ENCODE measurements around the gene ELF1. TPM values are rescaled to one million over a fixed set of nuclear protein-coding genes. Genes with fewer than 3 reads are reported as not detected.
"Not testable (repeated sequence)": the region's sequence is repeated elsewhere in the genome, so short reads cannot be mapped to it uniquely, and the experiment has no call there.

Gene ELF1
- total RNA-seq, 2 donors from 2014 or later, result 36.0 to 44.1 TPM

GRCh38 chr13:41049480-41050440 is 30.6 kb upstream of the ELF1 start:
- Histone ChIP-seq H3K4me1 (ENCODE audit: control insufficient read depth, insufficient read depth, low read length) (no peaks in the 10 kb centered on the region), H3K9ac (ENCODE audit: extremely low read depth, low read length, poor library complexity, severe bottlenecking) (no peak overlapping the region), H3K4me3 (ENCODE audit: low read length) (peak overlapping the region; percentile 54), H3K27me3 (ENCODE audit: control insufficient read depth, insufficient read depth, low read length, poor library complexity, severe bottlenecking) (no peaks in the 10 kb centered on the region), H3K27ac (ENCODE audit: low read depth, low read length) (no peak overlapping the region), H3K36me3 (ENCODE audit: control insufficient read depth, insufficient read depth, low read length) (peaks cover 27% of the 10 kb centered on the region), H3K9me3 (ENCODE audit: control insufficient read depth, low read length) (peaks cover 37% of the 10 kb centered on the region)
- Mint-ChIP-seq H3K36me3 (ENCODE audit: low read depth) (peaks cover 54% of the 10 kb centered on the region), H3K4me1 (peaks cover 5% of the 10 kb centered on the region), H3K9me3 (peaks cover 51% of the 10 kb centered on the region), H3K27ac (no peak overlapping the region), H3K4me3 (no peak overlapping the region), H3K27me3 (ENCODE audit: insufficient read depth) (no peaks in the 10 kb centered on the region)
- no peak for DNase-seq
- no peak for TF ChIP-seq CTCF (conservative IDR thresholded peaks at IDR 0.05)
- 87 to 91% methylated on average over 3 of the region's 4 CpGs for WGBS, 2 experiments (ENCODE audit: insufficient coverage in 1 of 2, insufficient read length in 1 of 2)

- Mint-ChIP-seq H3K9me3 (peaks cover 62% of the 10 kb centered on the region), H3K4me1 (no peaks in the 10 kb centered on the region), H3K4me3 (no peak overlapping the region), H3K27me3 (ENCODE audit: insufficient read depth) (no peaks in the 10 kb centered on the region), H3K27ac (no peak overlapping the region), H3K36me3 (ENCODE audit: low read depth) (peaks cover 54% of the 10 kb centered on the region)
- H3K9me3 ChIP-seq (ENCODE audit: control insufficient read depth, low read length), result peaks cover 37% of the 10 kb centered on the region
- no peak for DNase-seq
- no peak overlapping the region for H3K27ac ChIP-seq (ENCODE audit: low read depth, low read length)
- TF ChIP-seq CTCF (conservative IDR thresholded peaks at IDR 0.05), result no peak
- no peaks in the 10 kb centered on the region for H3K4me1 ChIP-seq (ENCODE audit: control insufficient read depth, insufficient read depth, low read length)
- peaks cover 23% of the 10 kb centered on the region for H3K36me3 ChIP-seq (ENCODE audit: control insufficient read depth, insufficient read depth, low read length)
- no peak overlapping the region for H3K4me3 ChIP-seq (ENCODE audit: low read length)
- no peak overlapping the region for H3K9ac ChIP-seq (ENCODE audit: extremely low read depth, low read length, poor library complexity, severe bottlenecking)
- H3K27me3 ChIP-seq (ENCODE audit: control insufficient read depth, insufficient read depth, low read length, poor library complexity, severe bottlenecking), result no peaks in the 10 kb centered on the region
- WGBS, 2 experiments (ENCODE audit: insufficient coverage in 1 of 2, insufficient read length in 1 of 2), result 97 to 98% methylated on average over 3 to 5 of the region's 5 CpGs
Measured at GRCh38 chr13:41048640-41049039, 29.5 kb upstream of the ELF1 start.

- not testable (repeated sequence) for H3K36me3 ChIP-seq (ENCODE audit: control insufficient read depth, insufficient read depth, low read length); H3K27me3 ChIP-seq (ENCODE audit: control insufficient read depth, insufficient read depth, low read length, poor library complexity, severe bottlenecking); H3K9ac ChIP-seq (ENCODE audit: extremely low read depth, low read length, poor library complexity, severe bottlenecking); H3K4me3 Mint-ChIP-seq; H3K27ac Mint-ChIP-seq; H3K4me1 ChIP-seq (ENCODE audit: control insufficient read depth, insufficient read depth, low read length); H3K4me3 ChIP-seq (ENCODE audit: low read length); H3K27ac ChIP-seq (ENCODE audit: low read depth, low read length); H3K27me3 Mint-ChIP-seq (ENCODE audit: insufficient read depth); H3K4me1 Mint-ChIP-seq; DNase-seq
- H3K9me3 ChIP-seq (ENCODE audit: control insufficient read depth, low read length), result peaks cover 18% of the 10 kb centered on the region
- WGBS, 2 experiments (ENCODE audit: insufficient coverage in 1 of 2, insufficient read length in 1 of 2), result 92% methylated on average over 2 of the region's 4 CpGs; no CpG with 5 or more reads in 1 of the 2 experiments
- Mint-ChIP-seq H3K9me3 (peaks cover 75% of the 10 kb centered on the region), H3K36me3 (ENCODE audit: low read depth) (peaks cover 38% of the 10 kb centered on the region)
Measured at GRCh38 chr13:41042419-41042818, 23.3 kb upstream of the ELF1 start.
